ENCODE measurements around the gene ECT2.
"Not testable (repeated sequence)": the region's sequence is repeated elsewhere in the genome, so short reads cannot be mapped to it uniquely, and the experiment has no call there.

Gene ECT2

DNA sequence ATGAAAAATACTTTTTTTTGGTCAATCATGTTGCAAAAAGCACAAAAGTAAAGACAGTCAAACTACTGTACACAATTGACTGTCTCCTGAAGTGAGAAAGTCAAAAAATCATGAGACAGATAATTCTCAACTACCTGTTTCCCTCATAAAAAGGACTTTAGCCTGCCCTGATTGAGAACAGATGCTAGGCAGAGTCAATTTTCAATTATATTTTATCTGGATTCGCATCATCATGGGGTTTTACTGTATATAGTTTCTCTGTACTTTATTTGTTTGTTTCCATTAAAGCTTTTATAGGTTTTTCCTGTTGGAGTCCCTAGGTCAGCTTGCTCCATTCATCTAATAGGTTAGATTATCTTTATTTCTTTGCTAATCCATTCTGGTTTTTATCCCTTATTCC is 53.8 kb downstream of the ECT2 start:
- DNase-seq: no peak
- no peak for TF ChIP-seq POLR2A (IDR thresholded peaks at IDR 0.05; ENCODE audit: low read length)
- no peak for TF ChIP-seq GATA1 (IDR thresholded peaks at IDR 0.05; ENCODE audit: low read depth, low read length)

DNA sequence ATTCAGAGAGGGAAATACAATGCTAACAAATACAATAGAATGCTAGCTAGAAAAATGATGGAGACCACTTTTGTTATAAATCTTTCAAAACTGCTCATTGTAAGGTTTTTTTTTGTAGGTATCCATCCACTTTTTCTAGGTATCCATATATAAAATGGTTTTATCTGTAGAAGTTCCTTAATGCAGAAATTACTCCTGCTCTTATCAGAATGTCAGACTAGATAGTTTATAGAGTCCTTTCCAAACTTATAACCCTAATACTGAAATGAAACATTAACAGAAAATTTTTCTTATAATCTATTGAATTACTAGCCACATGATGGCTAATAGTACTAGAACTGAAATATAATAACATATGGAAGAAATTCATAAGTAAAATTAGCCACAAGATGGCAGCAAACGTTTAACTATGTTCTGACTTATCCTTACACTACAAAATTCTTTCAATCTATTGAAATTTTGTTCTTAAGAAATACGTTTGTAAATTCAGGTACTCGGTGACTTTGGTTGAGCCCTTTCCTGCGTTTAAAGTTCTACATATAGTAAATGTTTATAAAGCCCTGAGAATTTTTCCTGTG is 58.5 kb downstream of the ECT2 start:
- peak; percentile 43 to 61 for DNase-seq
- no peak for TF ChIP-seq POLR2A (IDR thresholded peaks at IDR 0.05; ENCODE audit: low read length)
- no peak for TF ChIP-seq GATA1 (IDR thresholded peaks at IDR 0.05; ENCODE audit: low read depth, low read length)

DNA sequence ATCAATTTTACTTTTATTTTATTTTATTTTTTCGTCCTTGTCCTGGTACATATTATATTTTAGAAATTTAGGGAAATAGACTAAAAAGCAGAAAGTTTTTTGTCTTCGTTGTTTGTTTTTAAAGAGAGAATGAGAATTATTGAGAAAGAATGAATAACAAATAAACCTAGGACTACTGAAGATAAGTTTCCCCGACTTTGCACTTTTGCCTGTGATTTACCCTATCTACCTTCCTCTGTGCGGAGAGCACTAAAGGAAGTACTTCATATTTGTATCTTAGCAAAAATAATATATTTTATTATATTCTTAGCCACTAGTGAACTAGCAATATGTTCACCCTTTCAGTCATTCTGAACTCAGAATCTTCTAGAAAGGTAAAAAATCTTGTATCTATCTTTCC is 60.6 kb downstream of the ECT2 start:
- TF ChIP-seq POLR2A (IDR thresholded peaks at IDR 0.05; ENCODE audit: low read length): no peak
- DNase-seq: no peak

DNA sequence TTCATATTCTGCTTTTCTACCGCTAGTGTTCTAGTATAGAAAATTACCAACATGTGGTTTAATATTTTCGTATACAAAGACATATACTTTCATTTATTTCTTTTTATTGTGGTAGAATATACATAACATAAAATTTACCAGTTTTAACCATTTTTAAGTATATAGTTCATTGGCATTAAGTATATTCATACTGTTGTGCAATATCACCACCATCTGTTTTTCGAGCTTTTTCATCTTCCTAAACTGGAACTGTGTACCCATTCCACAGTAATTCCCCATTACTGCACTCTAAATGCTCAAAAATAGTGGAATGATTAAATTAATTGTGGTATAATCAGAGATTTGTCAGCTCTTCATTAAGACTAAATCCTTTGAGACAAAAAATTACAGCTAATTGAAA is 62.9 kb downstream of the ECT2 start:
- no peak for TF ChIP-seq POLR2A (IDR thresholded peaks at IDR 0.05; ENCODE audit: low read length)
- no peak for TF ChIP-seq GATA1 (IDR thresholded peaks at IDR 0.05; ENCODE audit: low read depth, low read length)
- DNase-seq: no peak

DNA sequence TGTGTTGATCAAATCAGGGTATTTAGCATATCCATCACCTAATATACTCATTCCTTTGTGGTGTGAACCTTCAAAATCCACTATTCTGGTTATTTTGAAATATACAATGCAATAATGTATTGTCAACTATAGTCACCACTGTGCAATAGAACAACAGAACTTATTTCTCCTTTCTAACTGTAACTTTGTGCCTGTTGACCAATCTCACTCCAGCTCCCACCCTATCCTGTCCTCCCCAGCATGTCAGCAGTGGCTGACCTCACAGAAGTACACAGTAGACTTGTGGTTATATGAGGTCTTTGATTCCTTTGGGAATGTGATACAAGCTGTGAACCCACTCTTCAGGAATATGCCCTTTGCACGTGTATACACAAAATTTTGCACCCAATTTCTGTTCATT is 64.2 kb downstream of the ECT2 start:
- TF ChIP-seq POLR2A (IDR thresholded peaks at IDR 0.05; ENCODE audit: low read length) (no peak), GATA1 (IDR thresholded peaks at IDR 0.05; ENCODE audit: low read depth, low read length) (no peak)
- no peak for DNase-seq

DNA sequence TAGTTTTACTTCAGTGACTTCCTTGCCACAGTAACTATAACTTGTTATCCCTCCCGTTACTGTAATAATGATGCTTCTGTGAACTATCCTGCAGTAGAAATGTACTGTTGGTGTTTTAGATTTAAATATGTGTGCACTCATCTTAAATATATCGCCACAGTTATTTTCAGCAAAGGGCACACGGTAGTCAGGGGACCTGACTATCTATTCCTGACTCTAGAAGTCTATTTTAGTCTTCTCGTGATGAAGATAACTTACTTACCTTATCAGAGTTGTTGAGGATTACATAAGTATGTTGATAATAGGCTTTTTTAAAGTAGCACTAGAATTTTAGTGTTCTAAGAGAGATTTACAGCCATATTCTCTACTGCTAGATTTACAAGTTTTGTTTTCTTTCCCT is 65.3 kb downstream of the ECT2 start:
- TF ChIP-seq GATA1 (IDR thresholded peaks at IDR 0.05; ENCODE audit: low read depth, low read length) (no peak), POLR2A (IDR thresholded peaks at IDR 0.05; ENCODE audit: low read length) (no peak)
- DNase-seq: no peak

DNA sequence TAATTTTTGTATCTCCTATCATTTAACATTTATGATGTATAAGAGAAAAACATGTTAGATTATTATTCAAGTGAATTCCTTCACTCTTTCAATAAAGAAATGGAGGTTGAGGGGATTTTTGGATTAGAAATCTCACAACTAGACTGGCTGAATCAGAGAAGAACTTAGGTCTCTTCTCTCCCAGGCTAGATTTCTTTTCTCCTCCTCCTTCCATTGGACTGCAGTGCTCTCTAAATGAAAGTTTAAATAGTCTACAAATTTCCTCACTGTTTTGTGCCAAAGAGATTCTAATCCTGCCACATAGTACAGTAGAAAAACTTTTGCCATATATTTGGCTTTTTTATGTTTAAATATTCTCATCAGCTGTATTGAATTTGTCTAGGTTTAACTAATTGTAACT is 65.8 kb downstream of the ECT2 start:
- TF ChIP-seq POLR2A (IDR thresholded peaks at IDR 0.05; ENCODE audit: low read length): no peak
- TF ChIP-seq GATA1 (IDR thresholded peaks at IDR 0.05; ENCODE audit: low read depth, low read length): no peak
- DNase-seq: no peak

DNA sequence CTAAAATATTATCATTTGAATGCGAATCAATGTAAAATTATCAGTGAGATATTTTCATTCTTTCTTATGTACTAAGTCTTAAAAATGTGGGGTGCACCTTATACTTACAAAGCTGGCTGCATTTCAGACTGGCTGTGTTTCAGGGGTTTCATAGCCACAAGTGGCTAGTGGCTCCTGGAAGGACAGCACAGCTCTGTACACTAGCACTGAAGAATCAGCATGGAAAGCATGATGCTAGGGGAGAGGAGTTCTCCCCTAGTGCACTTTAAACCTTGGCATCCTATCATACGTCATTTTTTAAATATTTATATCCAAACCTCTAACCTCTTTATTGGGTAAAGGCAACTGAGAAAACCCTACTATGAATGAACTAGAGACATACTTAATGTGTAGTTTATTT is 66.4 kb downstream of the ECT2 start:
- TF ChIP-seq POLR2A (IDR thresholded peaks at IDR 0.05; ENCODE audit: low read length) (no peak), GATA1 (IDR thresholded peaks at IDR 0.05; ENCODE audit: low read depth, low read length) (no peak)
- DNase-seq: no peak

DNA sequence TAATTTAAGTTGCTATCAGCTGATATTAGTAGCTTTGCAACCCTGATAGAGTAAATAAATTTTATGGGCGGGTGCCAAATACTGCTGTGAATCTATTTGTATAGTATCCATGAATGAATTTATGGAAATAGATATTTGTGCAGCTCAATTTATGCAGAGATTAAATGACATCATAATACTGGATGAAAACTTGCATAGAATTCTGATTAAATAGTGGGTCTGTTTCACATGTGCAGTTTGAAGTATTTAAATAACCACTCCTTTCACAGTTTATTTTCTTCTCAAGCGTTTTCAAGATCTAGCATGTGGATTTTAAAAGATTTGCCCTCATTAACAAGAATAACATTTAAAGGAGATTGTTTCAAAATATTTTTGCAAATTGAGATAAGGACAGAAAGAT is 70.0 kb downstream of the ECT2 start:
- no peak for TF ChIP-seq POLR2A (IDR thresholded peaks at IDR 0.05; ENCODE audit: low read length)
- no peak for TF ChIP-seq GATA1 (IDR thresholded peaks at IDR 0.05; ENCODE audit: low read depth, low read length)
- no peak for DNase-seq

DNA sequence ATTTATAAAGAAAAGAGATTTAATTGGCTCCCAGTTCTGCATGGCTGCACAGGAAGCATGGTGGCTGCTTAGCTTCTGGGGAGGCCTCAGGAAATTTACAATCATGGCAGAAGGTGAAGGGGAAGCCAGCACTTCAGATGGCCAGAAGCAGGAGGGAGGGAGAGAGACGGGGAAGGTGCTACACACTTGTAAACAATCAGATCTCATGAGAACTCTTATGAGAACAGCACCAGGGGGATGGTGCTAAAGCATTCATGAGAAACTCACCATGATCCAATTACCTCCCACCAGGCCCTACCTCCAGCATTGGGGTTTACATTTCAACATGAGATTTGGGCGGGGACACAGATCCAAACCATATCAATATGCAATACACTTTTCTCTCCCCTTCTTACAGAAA is 73.7 kb downstream of the ECT2 start:
- no peak for TF ChIP-seq GATA1 (IDR thresholded peaks at IDR 0.05; ENCODE audit: low read depth, low read length)
- TF ChIP-seq POLR2A (IDR thresholded peaks at IDR 0.05; ENCODE audit: low read length): no peak
- no peak for DNase-seq

DNA sequence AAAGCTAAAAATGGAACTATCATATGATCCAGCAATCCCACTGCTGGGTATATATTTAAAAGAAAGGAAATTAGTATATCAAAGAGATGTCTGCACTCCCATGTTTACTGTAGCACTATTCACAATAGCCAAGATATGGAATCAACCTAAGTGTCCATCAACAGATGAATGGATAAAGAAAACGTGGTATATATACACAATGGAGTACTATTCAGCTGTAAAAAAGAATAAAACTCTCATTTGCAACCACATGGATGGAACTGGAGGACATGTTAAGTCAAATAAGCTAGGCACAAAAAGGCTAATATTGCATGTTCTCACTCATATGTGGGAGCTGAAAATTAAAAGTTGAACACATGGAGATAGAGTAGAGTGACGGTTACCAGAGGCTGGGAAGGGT is 76.7 kb downstream of the ECT2 start:
- DNase-seq: not testable (repeated sequence)

DNA sequence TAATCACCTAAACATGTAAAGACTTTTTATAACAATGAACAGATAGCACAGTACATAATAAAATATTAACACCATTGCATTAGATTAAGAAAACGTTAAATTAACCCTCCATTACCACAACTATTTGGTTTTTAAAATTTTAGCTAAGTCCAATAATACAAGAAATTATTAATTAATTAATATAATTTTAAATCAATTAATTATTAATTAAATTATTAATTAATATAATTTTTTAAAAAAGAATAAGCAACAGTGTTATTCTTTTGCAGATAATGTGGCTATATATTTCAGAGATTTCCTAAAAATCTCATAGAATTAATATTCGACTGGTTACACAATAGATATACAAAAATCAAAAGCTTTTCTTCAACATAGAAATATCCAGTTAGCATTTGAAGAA is 82.5 kb downstream of the ECT2 start:
- DNase-seq: no peak
- TF ChIP-seq POLR2A (IDR thresholded peaks at IDR 0.05; ENCODE audit: low read length) (no peak), GATA1 (IDR thresholded peaks at IDR 0.05; ENCODE audit: low read depth, low read length) (no peak)

DNA sequence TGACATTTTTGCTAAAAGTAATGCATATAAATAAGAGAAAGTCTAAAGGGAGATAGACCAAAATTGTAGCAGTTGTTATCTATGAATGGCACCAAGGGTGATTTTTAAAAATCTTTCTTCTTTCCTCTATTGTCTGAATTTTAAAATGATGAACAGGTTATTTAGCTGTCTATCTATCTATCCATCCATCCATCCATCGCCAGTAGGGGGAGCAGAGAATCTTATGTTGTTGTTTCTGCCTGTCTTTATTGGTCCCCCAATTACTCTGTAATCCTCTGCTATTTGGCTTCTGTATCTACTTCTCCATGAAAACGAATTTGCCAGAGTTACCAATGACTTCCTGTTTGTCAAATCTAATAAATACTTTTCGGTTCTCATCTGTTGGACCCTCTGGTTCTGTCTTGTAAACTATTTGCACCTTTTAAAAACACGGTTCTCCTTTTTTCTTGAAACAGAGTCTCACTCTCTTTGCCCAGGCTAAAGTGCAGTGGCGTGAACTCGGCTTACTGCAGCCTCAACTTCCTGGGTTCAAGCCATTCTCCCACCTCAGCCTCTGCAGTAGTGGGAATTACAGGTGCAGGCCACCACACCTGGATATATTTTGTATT is 86.0 kb downstream of the ECT2 start:
- peak; percentile 38 to 62 for DNase-seq
- TF ChIP-seq GATA1 (IDR thresholded peaks at IDR 0.05; ENCODE audit: low read depth, low read length) (no peak), POLR2A (IDR thresholded peaks at IDR 0.05; ENCODE audit: low read length) (no peak)

DNA sequence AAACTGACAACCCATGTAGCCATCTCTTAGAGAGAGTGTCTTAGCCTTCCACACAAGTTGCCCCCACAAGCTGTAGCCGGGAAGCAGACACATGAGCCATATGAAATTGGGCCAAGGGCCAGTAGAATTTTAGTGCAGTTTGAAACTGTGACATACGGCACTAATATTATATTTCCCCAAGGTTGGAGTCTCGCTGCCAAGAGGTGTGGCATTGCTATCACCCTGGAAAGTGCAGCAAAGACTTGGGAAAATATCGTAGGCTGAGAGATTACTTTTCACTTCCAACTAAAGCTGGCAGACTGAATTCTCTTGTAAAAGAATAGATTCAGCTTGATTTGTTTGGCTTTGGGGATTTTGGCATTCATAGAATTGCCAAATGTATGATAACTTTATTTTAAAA is 89.2 kb downstream of the ECT2 start:
- no peak for DNase-seq
- TF ChIP-seq GATA1 (IDR thresholded peaks at IDR 0.05; ENCODE audit: low read depth, low read length) (no peak), POLR2A (IDR thresholded peaks at IDR 0.05; ENCODE audit: low read length) (no peak)

DNA sequence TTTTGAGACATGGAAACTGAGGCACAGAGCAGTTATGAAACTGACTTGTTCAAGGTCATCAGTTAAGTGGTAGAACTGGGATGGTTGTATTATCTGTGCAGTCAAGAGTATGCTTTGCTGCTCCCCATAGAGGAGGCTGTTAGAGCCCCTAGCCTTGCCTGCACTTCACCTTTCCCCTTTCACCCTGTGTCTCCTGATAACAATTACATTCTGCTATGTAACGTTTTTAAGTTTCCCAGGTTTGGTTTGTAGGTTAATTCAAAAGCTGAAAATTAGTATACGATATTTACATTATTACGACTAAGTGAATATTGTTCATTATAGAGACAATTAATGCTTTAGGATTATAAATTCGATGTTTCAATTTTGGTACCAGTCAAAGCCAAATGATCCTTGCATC is 89.9 kb downstream of the ECT2 start:
- no peak for DNase-seq
- TF ChIP-seq GATA1 (IDR thresholded peaks at IDR 0.05; ENCODE audit: low read depth, low read length) (no peak), POLR2A (IDR thresholded peaks at IDR 0.05; ENCODE audit: low read length) (no peak)

DNA sequence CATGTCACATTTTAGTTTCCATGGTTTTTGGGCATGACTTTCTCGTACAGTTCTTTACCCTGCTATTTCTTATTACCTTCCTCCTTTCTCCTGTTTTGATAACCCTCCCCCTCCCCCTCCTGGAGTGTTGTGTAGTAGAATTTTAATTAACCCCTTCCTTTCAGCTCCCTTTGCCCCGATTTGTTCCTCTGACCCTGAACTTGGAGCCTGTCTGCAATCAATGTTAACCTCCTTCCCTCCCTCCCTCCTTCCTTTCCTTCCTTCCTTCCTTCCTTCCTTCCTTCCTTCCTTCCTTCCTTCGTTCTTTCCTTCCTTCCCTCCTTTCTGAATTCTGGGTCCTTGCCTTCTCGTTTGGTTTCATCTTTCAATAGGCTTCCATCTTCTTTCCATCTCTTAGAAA is 90.4 kb downstream of the ECT2 start:
- DNase-seq: no peak
- no peak for TF ChIP-seq GATA1 (IDR thresholded peaks at IDR 0.05; ENCODE audit: low read depth, low read length)
- TF ChIP-seq POLR2A (IDR thresholded peaks at IDR 0.05; ENCODE audit: low read length): no peak
